T-cell (primary cell): ENCODE results near the gene TBC1D26. TPM values are rescaled to one million over a fixed set of nuclear protein-coding genes. Genes with fewer than 3 reads are reported as not detected.
"Not testable (repeated sequence)": the region's sequence is repeated elsewhere in the genome, so short reads cannot be mapped to it uniquely, and the experiment has no call there.

Experiments
- ATAC-seq, 4 experiments: fragments of 200-7000 bp in 3 of 4; fragments of 150-1000 bp in 1 of 4; cut with Tn5 transposase; replicated peaks in 1 of 4; 1 replicate in 3 of 4; 2 replicates in 1 of 4; pipeline ENCODE4 v1.10.0; 2021; ENCODE audit warnings: moderate library complexity in 3 of 4, mild to moderate bottlenecking in 2 of 4, moderate number of reproducible peaks in 1 of 4
- CTCF ChIA-PET, 2 donors: fragments of 300-600 bp; sonication (Branson Sonifier 250); formaldehyde crosslinking; loops; one replicate each; lab custom pipeline; 2022; ENCODE audit warnings: antibody characterized with exemption in 2 of 2; lab: Charles Lee
- POLR2A ChIA-PET, 2 donors: fragments of 300-600 bp; sonication (Branson Sonifier 250); formaldehyde crosslinking; loops; one replicate each; lab custom pipeline; 2022; ENCODE audit warnings: antibody characterized with exemption in 2 of 2; lab: Charles Lee
- DNase-seq, 35 experiments: peaks; one replicate each; pipeline versions ENCODE4 v3.0.0 to v3.0.0-alpha.2; 2013 to 2023
- H3K27ac ChIP-seq: one replicate; pipeline ENCODE4 v1.5.1; 2013; ENCODE audit warnings: low read length
- H3K27me3 ChIP-seq, 2 experiments: replicated peaks in 1 of 2; 1 replicate in 1 of 2; 2 replicates in 1 of 2; pipeline versions ENCODE4 v1.6.1 to v1.7.0; 2013; ENCODE audit warnings: low read length in 1 of 2, mixed read lengths in 1 of 2; ENCODE audit not compliant: control insufficient read depth in 2 of 2, insufficient read depth in 2 of 2; ENCODE audit errors: extremely low read depth in 1 of 2
- H3K36me3 ChIP-seq, 2 donors: 1 replicate in 1 of 2; 2 replicates in 1 of 2; pipeline versions ENCODE4 v1.6.1 to v1.7.0; 2013; ENCODE audit warnings: low read length in 1 of 2; ENCODE audit not compliant: control insufficient read depth in 2 of 2, insufficient read depth in 1 of 2; ENCODE audit errors: extremely low read depth in 1 of 2
- H3K4me1 ChIP-seq, 2 experiments: 1 replicate in 1 of 2; 2 replicates in 1 of 2; pipeline versions ENCODE4 v1.6.1 to v1.7.0; 2013; ENCODE audit warnings: low read length in 2 of 2, mixed read lengths in 1 of 2; ENCODE audit not compliant: insufficient read depth in 2 of 2, control insufficient read depth in 1 of 2; ENCODE audit errors: extremely low read depth in 1 of 2
- H3K4me3 ChIP-seq, 2 donors: 1 replicate in 1 of 2; 2 replicates in 1 of 2; pipeline versions ENCODE4 v1.5.1 to v1.7.0; 2013; ENCODE audit warnings: mild to moderate bottlenecking in 2 of 2, low read length in 1 of 2, moderate library complexity in 1 of 2; ENCODE audit not compliant: control insufficient read depth in 1 of 2; ENCODE audit errors: extremely low read depth in 1 of 2
- H3K9me3 ChIP-seq: 2 replicates; pipeline ENCODE4 v1.7.0; 2013
- H3K27ac Mint-ChIP-seq, 2 donors: one replicate each; pipeline ENCODE4 v1.8.0; 2020 to 2021; ENCODE audit warnings: mild to moderate bottlenecking in 2 of 2, mixed read lengths in 2 of 2
- H3K27me3 Mint-ChIP-seq, 2 donors: one replicate each; pipeline ENCODE4 v1.8.0; 2021 to 2022; ENCODE audit warnings: mixed read lengths in 2 of 2
- H3K36me3 Mint-ChIP-seq: one replicate; pipeline ENCODE4 v1.8.0; 2021; ENCODE audit warnings: mixed read lengths
- H3K4me1 Mint-ChIP-seq, 3 donors: one replicate each; pipeline ENCODE4 v1.8.0; 2020 to 2022; ENCODE audit warnings: mixed read lengths in 3 of 3, mild to moderate bottlenecking in 1 of 3
- H3K4me3 Mint-ChIP-seq, 3 donors: one replicate each; pipeline ENCODE4 v1.8.0; 2020 to 2022; ENCODE audit warnings: mild to moderate bottlenecking in 3 of 3, mixed read lengths in 3 of 3, moderate library complexity in 3 of 3
- H3K9me3 Mint-ChIP-seq, 3 donors: one replicate each; pipeline ENCODE4 v1.8.0; 2020 to 2022; ENCODE audit warnings: mixed read lengths in 3 of 3
- WGBS: methylation state at CpG from one replicate; pipeline ENCODE4 v1.1.5; 2013; ENCODE audit warnings: missing lambda C conversion rate; ENCODE audit not compliant: insufficient coverage; 5-methylcytosine and 5-hydroxymethylcytosine counted together
- total RNA-seq, 35 experiments: library from RNA in 6 of 35; stranded (reverse) in 6 of 35; fragments of 120-200 nt in 1 of 35; gene quantifications; one replicate each; pipeline versions ENCODE4 v1.2.1 to v1.2.4 and lab custom pipeline; 2013 to 2026

The TBC1D26 gene
- total RNA-seq, 5 donors from 2014 or later (not counting 1 experiment from before 2014, with no cell fraction given): not detected

GRCh38 chr17:15741624-15742023, 9.5 kb downstream of the TBC1D26 start:
- no peaks in the 10 kb centered on the region for H3K36me3 Mint-ChIP-seq
- no peaks in the 10 kb centered on the region for H3K4me1 Mint-ChIP-seq
- Histone ChIP-seq H3K9me3 (no peaks in the 10 kb centered on the region), H3K4me3 (no peak overlapping the region), H3K36me3 (no peaks in the 10 kb centered on the region), H3K4me1 (no peaks in the 10 kb centered on the region), H3K27ac (no peak overlapping the region), H3K27me3 (peaks cover 0 to 17% of the 10 kb centered on the region in 2 experiments)
- ChIA-PET CTCF (no interaction called here), POLR2A (no interaction called here)
- no peak overlapping the region for H3K27ac Mint-ChIP-seq
- ATAC-seq (no peak), DNase-seq (no peak)
- 83% methylated on average over 1 of the region's 9 CpGs for WGBS
- no peaks in the 10 kb centered on the region for H3K9me3 Mint-ChIP-seq
- no peak overlapping the region for H3K4me3 Mint-ChIP-seq
- peaks cover 4% of the 10 kb centered on the region in 2 donors for H3K27me3 Mint-ChIP-seq

DNA sequence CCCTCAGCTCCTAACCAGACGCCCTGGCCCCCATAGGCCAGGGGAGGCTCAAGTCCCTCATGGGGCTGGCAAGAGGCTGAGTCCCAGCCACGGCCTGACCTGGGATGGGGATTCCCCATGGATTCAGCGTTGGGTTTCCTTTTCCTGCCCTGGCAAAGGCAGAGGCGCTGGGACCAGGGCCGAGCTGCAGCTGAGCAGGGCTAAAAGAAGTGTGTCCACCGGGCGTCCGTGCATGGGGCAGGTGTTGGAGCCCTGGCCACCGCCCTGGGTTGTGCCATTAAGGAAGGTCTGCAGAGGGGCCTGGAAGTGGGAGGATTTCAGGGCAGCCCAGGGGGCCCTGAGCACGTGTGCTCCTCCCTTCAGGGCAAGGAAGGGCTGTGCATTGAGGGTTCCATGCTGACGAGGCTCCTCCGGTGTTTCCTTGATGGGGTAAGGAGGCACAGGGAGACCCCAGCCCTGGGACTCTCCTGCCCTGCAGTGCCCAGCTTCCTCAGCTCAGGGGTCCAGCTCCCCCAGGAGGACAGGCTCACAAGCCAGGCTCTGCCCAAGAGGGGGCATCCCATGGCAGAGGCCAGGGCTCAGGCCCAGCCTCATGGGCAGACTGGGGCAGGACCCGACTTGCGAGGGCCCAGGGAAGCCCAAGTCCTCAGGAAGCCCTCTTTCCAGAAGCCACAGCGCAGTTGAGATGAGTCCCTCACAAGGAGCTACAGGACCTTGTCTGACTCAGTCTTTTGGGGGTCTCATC, 10.1 kb downstream of the TBC1D26 start:
- POLR2A ChIA-PET: no interaction called here
- no peak overlapping the region for H3K4me3 Mint-ChIP-seq
- Histone ChIP-seq H3K9me3 (no peaks in the 10 kb centered on the region), H3K27me3 (peaks cover 0 to 17% of the 10 kb centered on the region in 2 experiments), H3K36me3 (no peaks in the 10 kb centered on the region), H3K4me1 (no peaks in the 10 kb centered on the region), H3K4me3 (no peak overlapping the region), H3K27ac (no peak overlapping the region)
- H3K9me3 Mint-ChIP-seq: no peaks in the 10 kb centered on the region
- peaks cover 4% of the 10 kb centered on the region in 2 donors for H3K27me3 Mint-ChIP-seq
- H3K27ac Mint-ChIP-seq: no peak overlapping the region
- 79% methylated on average over 14 of the region's 15 CpGs for WGBS
- no peaks in the 10 kb centered on the region for H3K36me3 Mint-ChIP-seq
- no peaks in the 10 kb centered on the region for H3K4me1 Mint-ChIP-seq
- CTCF ChIA-PET: no interaction called here
- no peak for ATAC-seq
- DNase-seq: no peak

GRCh38 chr17:15742921-15743320, 10.8 kb downstream of the TBC1D26 start:
- Histone ChIP-seq H3K27me3 (peaks cover 0 to 17% of the 10 kb centered on the region in 2 experiments), H3K36me3 (no peaks in the 10 kb centered on the region), H3K27ac (no peak overlapping the region), H3K9me3 (no peaks in the 10 kb centered on the region), H3K4me1 (no peaks in the 10 kb centered on the region), H3K4me3 (no peak overlapping the region)
- ChIA-PET POLR2A (no interaction called here), CTCF (no interaction called here)
- WGBS: 89% methylated on average over 6 of the region's 7 CpGs
- ATAC-seq (no peak), DNase-seq (no peak)
- H3K4me3 Mint-ChIP-seq: no peak overlapping the region
- no peaks in the 10 kb centered on the region for H3K36me3 Mint-ChIP-seq
- H3K4me1 Mint-ChIP-seq: no peaks in the 10 kb centered on the region
- peaks cover 4% of the 10 kb centered on the region in 2 donors for H3K27me3 Mint-ChIP-seq
- no peaks in the 10 kb centered on the region for H3K9me3 Mint-ChIP-seq
- no peak overlapping the region for H3K27ac Mint-ChIP-seq

DNA sequence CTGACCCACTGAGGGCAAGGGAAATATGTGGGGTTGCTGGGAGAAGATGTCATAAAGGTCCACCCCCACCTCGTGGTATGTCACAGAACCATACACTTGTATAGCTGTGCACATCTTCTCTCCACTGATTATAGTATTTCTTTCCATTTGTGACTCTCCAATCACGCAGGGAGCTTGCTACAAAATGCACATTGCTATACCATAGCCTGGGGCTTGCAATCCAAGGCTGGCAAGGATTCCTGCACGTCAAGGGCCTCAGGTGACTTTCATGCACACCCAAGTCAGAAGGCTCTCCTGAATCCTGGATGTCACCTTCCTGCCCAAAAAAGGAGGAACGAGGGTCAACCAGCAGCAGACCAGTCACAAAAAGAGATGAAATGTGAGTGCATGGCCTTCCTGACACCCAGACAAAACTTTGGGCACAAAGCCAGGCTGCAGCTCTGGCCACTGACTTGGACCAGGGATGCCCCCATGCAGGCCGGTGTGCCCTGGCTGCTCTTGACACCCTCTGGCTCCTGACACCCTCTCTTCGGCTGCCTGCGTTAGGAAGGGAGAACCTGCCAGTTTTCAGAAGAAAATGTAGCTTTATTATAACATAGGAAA, 12.1 kb downstream of the TBC1D26 start:
- Mint-ChIP-seq H3K36me3 (no peaks in the 10 kb centered on the region), H3K9me3 (no peaks in the 10 kb centered on the region), H3K4me1 (no peaks in the 10 kb centered on the region), H3K27me3 (peaks cover 4% of the 10 kb centered on the region in 2 donors), H3K27ac (no peak overlapping the region), H3K4me3 (no peak overlapping the region)
- Histone ChIP-seq H3K27ac (no peak overlapping the region), H3K27me3 (peaks cover 0 to 17% of the 10 kb centered on the region in 2 experiments), H3K4me1 (no peaks in the 10 kb centered on the region), H3K4me3 (no peak overlapping the region), H3K9me3 (no peaks in the 10 kb centered on the region), H3K36me3 (no peaks in the 10 kb centered on the region)
- ATAC-seq: no peak
- CTCF ChIA-PET: no interaction called here
- POLR2A ChIA-PET: no interaction called here
- 77% methylated on average over 4 of the region's 7 CpGs for WGBS
- DNase-seq: no peak

- H3K4me3 Mint-ChIP-seq: no peak overlapping the region
- H3K27ac ChIP-seq: no peak overlapping the region
- no peak overlapping the region for H3K4me3 ChIP-seq
- H3K27me3 ChIP-seq: peaks cover 0 to 17% of the 10 kb centered on the region in 2 experiments
- H3K36me3 ChIP-seq: no peaks in the 10 kb centered on the region
- H3K9me3 ChIP-seq: no peaks in the 10 kb centered on the region
- H3K4me1 ChIP-seq: no peaks in the 10 kb centered on the region
- H3K27ac Mint-ChIP-seq: no peak overlapping the region
- CTCF ChIA-PET: no interaction called here
- H3K9me3 Mint-ChIP-seq: no peaks in the 10 kb centered on the region
- no peak for DNase-seq
- no peaks in the 10 kb centered on the region for H3K36me3 Mint-ChIP-seq
- H3K27me3 Mint-ChIP-seq: no peaks in the 10 kb centered on the region
- WGBS: no CpG with 5 or more reads among the region's 2 CpGs
- no peak for ATAC-seq
- no peaks in the 10 kb centered on the region for H3K4me1 Mint-ChIP-seq
- POLR2A ChIA-PET: no interaction called here
These were observed 12.8 kb downstream of the TBC1D26 start for GRCh38 chr17:15744885-15745284.

GRCh38 chr17:15749403-15749802, 17.3 kb downstream of the TBC1D26 start:
- H3K9me3 Mint-ChIP-seq, H3K27ac Mint-ChIP-seq, H3K27ac ChIP-seq, H3K4me1 Mint-ChIP-seq, H3K36me3 ChIP-seq, CTCF ChIA-PET, ATAC-seq, H3K36me3 Mint-ChIP-seq, H3K27me3 Mint-ChIP-seq, POLR2A ChIA-PET, H3K4me3 ChIP-seq, H3K27me3 ChIP-seq, H3K4me1 ChIP-seq, H3K9me3 ChIP-seq, H3K4me3 Mint-ChIP-seq, DNase-seq: not testable (repeated sequence)
- 53% methylated on average over 31 of the region's 36 CpGs for WGBS
